Glutamatergic neuron (in vitro differentiated cells): ENCODE data around the gene LCAT. TPM values are rescaled to one million over a fixed set of nuclear protein-coding genes. Genes with fewer than 3 reads are reported as not detected.
"Not testable (repeated sequence)": the region's sequence is repeated elsewhere in the genome, so short reads cannot be mapped to it uniquely, and the experiment has no call there.

Experiments used
- DNase-seq: peaks from one replicate; pipeline ENCODE4 v3.0.0; 2022
- H3K27ac Mint-ChIP-seq: one replicate; pipeline ENCODE4 v1.8.0; 2020; ENCODE audit warnings: mild to moderate bottlenecking, mixed read lengths, inconsistent platforms; ENCODE audit not compliant: unreplicated experiment
- H3K27me3 Mint-ChIP-seq: one replicate; pipeline ENCODE4 v1.8.0; 2020; ENCODE audit warnings: mild to moderate bottlenecking, moderate library complexity, mixed read lengths, inconsistent platforms; ENCODE audit not compliant: unreplicated experiment
- H3K36me3 Mint-ChIP-seq: one replicate; pipeline ENCODE4 v1.8.0; 2020; ENCODE audit warnings: mild to moderate bottlenecking, mixed read lengths, inconsistent platforms; ENCODE audit not compliant: unreplicated experiment
- H3K4me1 Mint-ChIP-seq: one replicate; pipeline ENCODE4 v1.8.0; 2020; ENCODE audit warnings: mild to moderate bottlenecking, low read depth, mixed read lengths, inconsistent platforms; ENCODE audit not compliant: unreplicated experiment
- H3K4me3 Mint-ChIP-seq: one replicate; pipeline ENCODE4 v1.8.0; 2020; ENCODE audit warnings: mild to moderate bottlenecking, mixed read lengths, inconsistent platforms; ENCODE audit not compliant: unreplicated experiment
- H3K9me3 Mint-ChIP-seq: one replicate; pipeline ENCODE4 v1.8.0; 2020; ENCODE audit warnings: mild to moderate bottlenecking, moderate library complexity, mixed read lengths, inconsistent platforms; ENCODE audit not compliant: unreplicated experiment
- CTCF ChIP-seq: fragments of 200-600 bp; sonication (generic); IDR thresholded peaks from one replicate; pipeline ENCODE4 v1.5.0; 2021; ENCODE audit not compliant: partially characterized antibody, unreplicated experiment
- total RNA-seq: library from RNA; stranded (reverse); fragmentation: NEBNext Ultra II Directional; extraction: Animal tissue kit (Norgen Biotek cat#: 25700); gene quantifications from one replicate; pipeline ENCODE4 v1.2.1, GENCODE V29; 2021; ENCODE audit not compliant: unreplicated experiment

Gene LCAT
- total RNA-seq, 1 donor from 2014 or later = 8.7 TPM

GRCh38 chr16:67939507-67940445 is 4.1 kb downstream of the LCAT start:
- H3K27ac Mint-ChIP-seq = no peak overlapping the region
- H3K9me3 Mint-ChIP-seq = peaks cover 12% of the 10 kb centered on the region
- H3K4me1 Mint-ChIP-seq = peaks cover 11% of the 10 kb centered on the region
- H3K4me3 Mint-ChIP-seq = no peak overlapping the region
- no peaks in the 10 kb centered on the region for H3K36me3 Mint-ChIP-seq
- TF ChIP-seq CTCF = no peak
- H3K27me3 Mint-ChIP-seq = peaks cover 18% of the 10 kb centered on the region
- DNase-seq = no peak

DNA sequence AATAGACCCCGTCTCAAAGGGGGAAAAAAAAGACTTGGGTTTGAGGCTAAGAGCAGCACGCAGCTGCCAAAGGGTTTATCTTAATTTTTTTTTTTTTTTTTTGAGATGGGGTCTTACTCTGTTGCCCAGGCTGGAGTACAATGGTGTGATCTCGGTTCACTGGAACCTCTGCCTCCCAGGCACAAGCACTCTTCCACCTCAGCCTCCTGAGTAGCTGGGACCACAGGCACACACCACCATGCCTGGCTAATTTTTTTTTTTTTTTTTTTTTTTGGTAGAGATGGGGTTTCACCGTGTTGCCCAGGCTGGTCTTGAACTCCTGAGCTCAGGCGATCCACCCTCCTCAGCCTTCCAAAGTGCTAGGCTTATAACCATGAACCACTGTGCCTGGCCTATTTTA is 6.2 kb downstream of the LCAT start:
- H3K9me3 Mint-ChIP-seq = peaks cover 12% of the 10 kb centered on the region
- H3K4me3 Mint-ChIP-seq, H3K36me3 Mint-ChIP-seq, DNase-seq, H3K27ac Mint-ChIP-seq: not testable (repeated sequence)
- peaks cover 18% of the 10 kb centered on the region for H3K27me3 Mint-ChIP-seq
- H3K4me1 Mint-ChIP-seq = peaks cover 13% of the 10 kb centered on the region

DNA sequence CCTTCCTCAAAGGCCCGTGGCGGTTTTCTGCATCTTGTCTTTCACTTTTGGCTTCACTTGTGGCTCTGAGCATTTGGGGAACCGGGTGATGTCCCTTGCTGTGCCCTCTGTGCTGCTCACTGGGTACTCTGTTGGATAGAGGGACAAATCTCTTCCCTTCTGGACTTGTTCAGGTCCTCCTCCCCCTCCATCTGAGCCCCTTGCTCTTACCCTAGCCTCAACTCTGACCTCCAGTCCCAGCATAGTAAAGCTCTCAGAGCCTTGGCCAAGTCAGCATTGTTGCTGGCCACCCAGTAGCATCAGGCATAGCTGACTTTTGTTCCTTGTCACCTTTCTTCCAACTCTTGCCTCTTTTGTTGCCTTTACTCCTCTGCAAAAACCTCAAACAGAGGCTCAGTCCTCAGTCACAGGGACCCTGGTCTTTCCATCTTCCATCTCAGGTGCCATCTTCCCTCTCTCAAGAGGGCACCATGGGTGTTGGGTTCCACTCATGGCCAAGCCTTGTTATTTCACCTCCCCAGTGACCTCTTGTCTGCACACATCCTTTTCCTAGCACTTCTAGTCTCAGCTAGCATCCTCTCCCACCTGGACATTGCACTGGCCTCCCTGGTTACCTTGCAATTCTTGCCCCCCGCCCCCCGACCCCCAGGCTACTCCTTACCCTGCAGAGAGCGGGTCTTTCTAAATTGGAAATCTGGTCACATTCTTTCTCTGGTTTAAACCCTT is 6.9 kb downstream of the LCAT start:
- Mint-ChIP-seq H3K36me3 (no peaks in the 10 kb centered on the region), H3K27ac (peak overlapping the region; percentile 52), H3K27me3 (peaks cover 18% of the 10 kb centered on the region), H3K4me1 (peaks cover 13% of the 10 kb centered on the region), H3K9me3 (peaks cover 12% of the 10 kb centered on the region), H3K4me3 (peak overlapping the region; percentile 100)
- no peak for DNase-seq
- TF ChIP-seq CTCF = no peak

DNA sequence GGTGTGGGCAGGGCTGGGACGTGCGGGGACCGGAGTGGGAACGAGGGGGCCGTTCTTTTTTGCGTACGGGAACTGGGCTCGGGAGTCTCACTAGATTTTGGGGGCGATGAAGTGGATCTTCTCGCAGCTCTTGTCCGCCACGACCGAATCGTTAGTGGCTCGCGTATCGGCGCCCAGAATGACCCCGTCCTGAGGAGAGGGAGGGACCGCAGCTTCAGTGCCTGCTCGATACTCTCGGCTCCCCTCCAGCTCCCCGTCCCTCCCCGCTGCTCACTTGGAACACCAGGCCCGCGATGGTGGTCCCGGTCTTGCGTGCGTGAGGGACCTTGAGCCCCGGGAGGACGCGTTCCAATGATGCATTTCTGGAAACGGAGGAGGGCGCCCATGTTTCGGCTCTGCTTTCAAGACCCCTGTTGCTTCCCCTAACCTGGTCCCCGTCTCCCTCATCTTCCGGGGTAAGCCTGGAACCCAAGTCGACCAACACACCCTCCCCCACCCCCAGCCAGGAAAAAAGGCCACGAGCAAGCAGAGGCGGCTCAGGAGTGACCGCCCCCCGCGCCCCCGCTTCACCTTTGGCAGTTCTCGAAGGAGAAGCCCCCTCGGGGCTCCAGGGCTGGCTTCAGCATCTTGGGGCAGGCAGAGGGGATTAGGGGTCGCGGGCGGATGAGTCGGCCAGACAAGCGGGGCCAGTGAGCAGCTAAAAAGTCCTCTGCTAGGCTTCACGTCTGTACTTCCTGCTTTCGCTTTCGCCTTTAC is 7.6 kb downstream of the LCAT start, which contains the start of gene PSMB10:
TSS of gene PSMB10 (minus strand) at position 727 of the 756 bp plus-strand sequence. CDS start at position 626, 101 bp downstream.
- peaks cover 13% of the 10 kb centered on the region for H3K9me3 Mint-ChIP-seq
- peak; percentile 42 for DNase-seq
- peaks cover 13% of the 10 kb centered on the region for H3K4me1 Mint-ChIP-seq
- no peaks in the 10 kb centered on the region for H3K36me3 Mint-ChIP-seq
- peaks cover 16% of the 10 kb centered on the region for H3K27me3 Mint-ChIP-seq
- no peak for TF ChIP-seq CTCF
- H3K4me3 Mint-ChIP-seq = peak within 1 kb of the TSS; percentile 100
- H3K27ac Mint-ChIP-seq = peak within 1 kb of the TSS; percentile 97
